Endothelial cell of umbilical vein (primary cell): ENCODE results near the gene CDC40. TPM values are rescaled to one million over a fixed set of nuclear protein-coding genes. Genes with fewer than 3 reads are reported as not detected.

Experiments
- BruUV-seq: library from RNA; stranded (reverse); fragments of 400-500 nt; replicated peaks from 2 replicates; lab custom pipeline; 2021; lab: Mats Ljungman, UMichigan
- CTCF ChIA-PET: fragments of 300-600, 350-600 bp; sonication (Branson Sonifier 250); formaldehyde crosslinking; loops from one replicate; lab custom pipeline; 2021; ENCODE audit warnings: antibody characterized with exemption, inconsistent platforms; lab: Charles Lee
- POLR2A ChIA-PET: fragments of 300-600, 350-600 bp; sonication (Branson Sonifier 250); formaldehyde crosslinking; loops from one replicate; lab custom pipeline; 2021; ENCODE audit warnings: antibody characterized with exemption, inconsistent platforms; lab: Charles Lee
- DNase-seq: peaks from one replicate; pipeline ENCODE4 v3.0.0-alpha.2; 2011; ENCODE audit warnings: low read depth, low spot score
- FAIRE-seq: peaks from 2 replicates; lab custom pipeline; 2011; peaks lifted over from hg19 to GRCh38; lab: Jason Lieb, UNC
- H2AFZ ChIP-seq: 2 replicates; pipeline ENCODE4 v1.6.0; 2012; ENCODE audit warnings: low read depth, low read length, control low read depth, inconsistent platforms
- H3K27ac ChIP-seq: 2 replicates; pipeline ENCODE4 v1.5.1; 2011; ENCODE audit warnings: low read depth, mild to moderate bottlenecking, control low read depth, low read length, moderate library complexity; ENCODE audit not compliant: insufficient read depth
- H3K27me3 ChIP-seq, 2 experiments: 2 replicates each; pipeline versions ENCODE4 v1.6.0 to v1.6.1; 2011; ENCODE audit warnings: low read length in 2 of 2, mixed read lengths in 1 of 2; ENCODE audit not compliant: control insufficient read depth in 2 of 2, insufficient read depth in 2 of 2
- H3K36me3 ChIP-seq, 2 experiments: 2 replicates in 1 of 2; 3 replicates in 1 of 2; pipeline ENCODE4 v1.5.1; 2011; ENCODE audit warnings: low read length in 2 of 2, mild to moderate bottlenecking in 1 of 2, moderate library complexity in 1 of 2; ENCODE audit not compliant: control insufficient read depth in 2 of 2, insufficient read depth in 2 of 2; ENCODE audit errors: extremely low read depth in 1 of 2
- H3K4me1 ChIP-seq: 3 replicates; pipeline ENCODE4 v1.5.1; 2011; ENCODE audit warnings: mild to moderate bottlenecking, low read length; ENCODE audit not compliant: control insufficient read depth, insufficient read depth; ENCODE audit errors: extremely low read depth
- H3K4me2 ChIP-seq: 2 replicates; pipeline ENCODE4 v1.6.1; 2011; ENCODE audit warnings: low read length, control low read depth, mixed read lengths; ENCODE audit not compliant: insufficient read depth
- H3K4me3 ChIP-seq, 3 experiments: fragments of 200-600 bp in 1 of 3; sonication (generic), shearing (Covaris generic) in 1 of 3; replicated peaks in 1 of 3; 2 replicates each; pipeline ENCODE4 v1.5.1; 2011 to 2016; ENCODE audit warnings: control low read depth in 3 of 3, low read length in 3 of 3, mild to moderate bottlenecking in 2 of 3, inconsistent platforms in 1 of 3, low read depth in 1 of 3, moderate library complexity in 1 of 3; ENCODE audit not compliant: insufficient read depth in 1 of 3
- H3K79me2 ChIP-seq: 2 replicates; pipeline ENCODE4 v1.6.0; 2012; ENCODE audit warnings: low read length, inconsistent platforms; ENCODE audit not compliant: control insufficient read depth, insufficient read depth
- H3K9ac ChIP-seq: replicated peaks from 2 replicates; pipeline ENCODE3; 2011; ENCODE audit warnings: low read length, control low read depth; ENCODE audit not compliant: insufficient read depth; ENCODE audit errors: extremely low read depth
- H3K9me1 ChIP-seq: replicated peaks from 3 replicates; pipeline ENCODE4 v1.6.0; 2011; ENCODE audit warnings: mild to moderate bottlenecking, low read length; ENCODE audit not compliant: control insufficient read depth, insufficient read depth; ENCODE audit errors: extremely low read depth
- H3K9me3 ChIP-seq: replicated peaks from 2 replicates; pipeline ENCODE4 v1.5.1; 2012; ENCODE audit warnings: low read length, inconsistent platforms; ENCODE audit not compliant: control insufficient read depth, insufficient read depth
- H4K20me1 ChIP-seq: replicated peaks from 2 replicates; pipeline ENCODE3; 2011; ENCODE audit warnings: mild to moderate bottlenecking, low read length; ENCODE audit not compliant: control insufficient read depth, insufficient read depth; ENCODE audit errors: extremely low read depth
- CTCF ChIP-seq, 2 donors: IDR thresholded peaks; 1 replicate in 1 of 2; 2 replicates in 1 of 2; pipeline ENCODE4 v1.5.1; 2011; ENCODE audit warnings: low read length in 2 of 2, mild to moderate bottlenecking in 2 of 2, moderate library complexity in 2 of 2, control low read depth in 1 of 2, inconsistent platforms in 1 of 2, low read depth in 1 of 2; ENCODE audit not compliant: insufficient read depth in 1 of 2; ENCODE audit errors: extremely low read depth in 1 of 2
- EZH2 ChIP-seq: IDR thresholded peaks from 2 replicates; pipeline ENCODE4 v1.6.1; 2012; ENCODE audit warnings: borderline replicate concordance, low read depth, mild to moderate bottlenecking, moderate library complexity, low read length, inconsistent platforms; ENCODE audit not compliant: severe bottlenecking
- FOS ChIP-seq: IDR thresholded peaks from 2 replicates; pipeline ENCODE4 v1.6.1; 2011; ENCODE audit warnings: mild to moderate bottlenecking, low read length, moderate library complexity, borderline replicate concordance; ENCODE audit not compliant: insufficient read depth
- GATA2 ChIP-seq: IDR thresholded peaks from 2 replicates; pipeline ENCODE4 v1.7.0; 2011; ENCODE audit warnings: low read depth, mild to moderate bottlenecking, moderate library complexity, mixed read lengths, low read length; ENCODE audit not compliant: insufficient read length, insufficient read depth
- JUN ChIP-seq: IDR thresholded peaks from 2 replicates; pipeline ENCODE4 v1.6.1; 2011; ENCODE audit warnings: borderline replicate concordance, low read depth; ENCODE audit not compliant: insufficient read length, insufficient read depth
- MAX ChIP-seq: IDR thresholded peaks from 2 replicates; pipeline ENCODE4 v1.6.1; 2011; ENCODE audit not compliant: insufficient read depth, insufficient read length
- MYC ChIP-seq: IDR thresholded peaks from one replicate; pipeline ENCODE4 v1.6.1; 2011; ENCODE audit warnings: mild to moderate bottlenecking, low read depth, low read length
- POLR2A ChIP-seq: IDR thresholded peaks from 2 replicates; pipeline ENCODE4 v1.6.1; 2012; ENCODE audit warnings: low read depth, mild to moderate bottlenecking, control low read depth, low read length
- POLR2AphosphoS5 ChIP-seq: IDR thresholded peaks from 2 replicates; pipeline ENCODE4 v1.6.1; 2012; ENCODE audit warnings: low read depth, mild to moderate bottlenecking, control low read depth, low read length, moderate library complexity; ENCODE audit not compliant: insufficient read depth
- dilution Hi-C: fragments of 300-500 bp; cut with MboI; formaldehyde crosslinking; loops from one replicate; pipeline ENCODE4 v1.15.0; 2019; ENCODE audit warnings: low sequenced_read_pairs; ENCODE audit not compliant: extremely low pct_ligation_motif_present
- intact Hi-C: fragments of 100-400 bp; cut with micrococcal nuclease; formaldehyde crosslinking; loops from one replicate; pipeline ENCODE4 v1.10.0; 2022
- polyA plus RNA-seq, 4 experiments: library from polyadenylated mRNA; depleted of rRNA in 3 of 4; stranded (reverse) in 3 of 4; unstranded in 1 of 4; fragments of >200 nt; gene quantifications; 2 replicates each; pipeline versions ENCODE4 v1.2.1 to v1.2.3, GENCODE V29; 2011 to 2012; ENCODE audit warnings: missing spikeins in 1 of 4
- total RNA-seq: library from RNA; stranded (reverse); gene quantifications from 2 replicates; pipeline ENCODE4 v1.2.3, GENCODE V29; 2021

Gene CDC40
- total and polyA plus RNA-seq, 2 donors (not counting 3 experiments of a cell fraction or from before 2014, with no cell fraction given) = 7.2 to 18.5 TPM

DNA sequence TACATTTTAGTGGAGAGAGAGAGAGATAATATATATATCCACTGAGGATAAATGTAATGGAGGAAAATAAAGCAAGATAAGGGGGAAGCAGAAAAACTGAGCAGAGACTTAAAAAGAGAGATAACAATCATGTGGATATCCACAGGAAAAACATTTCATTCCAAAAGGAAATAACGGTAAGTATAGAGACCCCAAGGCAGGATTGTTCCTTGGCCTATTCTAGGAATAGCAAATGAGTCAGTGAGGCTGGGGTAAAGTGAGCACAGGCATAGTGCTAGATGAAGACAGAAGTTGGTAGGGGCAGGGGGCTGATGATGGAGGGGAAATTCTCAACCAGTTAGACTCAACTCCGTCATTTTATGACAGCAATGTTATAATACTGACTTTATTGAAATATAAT, 11.2 kb downstream of the CDC40 start:
- TF ChIP-seq FOS = peak; percentile 8
- no peak for TF ChIP-seq POLR2AphosphoS5
- peak; percentile 69 for TF ChIP-seq GATA2
- Histone ChIP-seq H2AFZ (no peak overlapping the region), H3K4me2 (peak overlapping the region; percentile 38), H3K36me3 (peaks cover 0 to 2% of the 10 kb centered on the region in 2 experiments), H3K9me1 (no peaks in the 10 kb centered on the region), H4K20me1 (peaks cover 6% of the 10 kb centered on the region), H3K4me3 (no peak overlapping the region), H3K27ac (no peak overlapping the region), H3K4me1 (peaks cover 16% of the 10 kb centered on the region), H3K27me3 (no peaks in the 10 kb centered on the region), H3K9me3 (no peaks in the 10 kb centered on the region), H3K9ac (no peak overlapping the region), H3K79me2 (peaks cover 54% of the 10 kb centered on the region)
- no TSS peak for BruUV-seq
- DNase-seq = peak; percentile 54
- dilution Hi-C loops (no loop called here), intact Hi-C loops (no loop called here)
- ChIA-PET CTCF (no interaction called here), POLR2A (no interaction called here)
- peak; percentile 73 for FAIRE-seq

DNA sequence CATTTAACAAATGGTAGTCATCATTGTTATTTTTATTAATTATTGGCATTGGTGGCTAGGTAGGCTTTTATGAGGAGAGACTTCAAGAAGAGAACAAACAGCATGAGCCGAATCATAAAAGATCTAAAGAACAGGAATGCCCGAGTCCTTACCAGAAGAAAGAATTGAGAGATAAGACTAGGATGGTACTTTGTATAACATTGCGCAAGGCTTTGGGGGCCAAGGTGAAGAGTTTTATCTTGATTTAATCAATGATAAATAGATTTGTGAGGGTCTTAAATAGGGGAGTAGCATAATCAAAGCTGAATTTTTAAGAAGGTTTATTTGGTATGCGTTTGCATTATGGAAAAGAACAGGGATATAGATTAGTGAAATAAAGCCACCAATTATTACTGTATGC, 15.4 kb downstream of the CDC40 start:
- no peak for FAIRE-seq
- Histone ChIP-seq H3K4me3 (no peak overlapping the region), H3K27ac (no peak overlapping the region), H3K9me1 (no peaks in the 10 kb centered on the region), H3K79me2 (peaks cover 32% of the 10 kb centered on the region), H4K20me1 (peaks cover 5% of the 10 kb centered on the region), H3K27me3 (no peaks in the 10 kb centered on the region), H3K36me3 (peaks cover 0 to 2% of the 10 kb centered on the region in 2 experiments), H3K9ac (no peak overlapping the region), H2AFZ (no peak overlapping the region), H3K4me2 (no peak overlapping the region), H3K4me1 (peaks cover 16% of the 10 kb centered on the region), H3K9me3 (no peaks in the 10 kb centered on the region)
- ChIA-PET POLR2A (no interaction called here), CTCF (interaction anchor here (0.8 to 1.2 kb wide), 2 partner anchors 17 to 156 kb away, joined by 3 read pairs; no protein-coding TSS in a partner anchor)
- DNase-seq = no peak
- intact Hi-C loops = no loop called here
- no peak for TF ChIP-seq EZH2
- TF ChIP-seq POLR2AphosphoS5 = no peak
- TF ChIP-seq FOS = no peak
- TF ChIP-seq CTCF (IDR thresholded peaks at IDR 0.05; ENCODE audit: extremely low read depth in 1 of 2, insufficient read depth in 1 of 2, low read depth in 1 of 2, low read length in 2 of 2) = no peak
- TF ChIP-seq MYC = no peak
- no peak for TF ChIP-seq GATA2
- TF ChIP-seq JUN = no peak
- no peak for TF ChIP-seq MAX
- no peak for TF ChIP-seq POLR2A
- BruUV-seq = no TSS peak
- dilution Hi-C loops = no loop called here
